ENCODE data around the gene MYMX. TPM values are rescaled to one million over a fixed set of nuclear protein-coding genes. Genes with fewer than 3 reads are reported as not detected.

Gene MYMX
- total and polyA plus RNA-seq, 2 donors from 2014 or later, result 1.1 to 2.2 TPM

- TF ChIP-seq, protein P1, sequence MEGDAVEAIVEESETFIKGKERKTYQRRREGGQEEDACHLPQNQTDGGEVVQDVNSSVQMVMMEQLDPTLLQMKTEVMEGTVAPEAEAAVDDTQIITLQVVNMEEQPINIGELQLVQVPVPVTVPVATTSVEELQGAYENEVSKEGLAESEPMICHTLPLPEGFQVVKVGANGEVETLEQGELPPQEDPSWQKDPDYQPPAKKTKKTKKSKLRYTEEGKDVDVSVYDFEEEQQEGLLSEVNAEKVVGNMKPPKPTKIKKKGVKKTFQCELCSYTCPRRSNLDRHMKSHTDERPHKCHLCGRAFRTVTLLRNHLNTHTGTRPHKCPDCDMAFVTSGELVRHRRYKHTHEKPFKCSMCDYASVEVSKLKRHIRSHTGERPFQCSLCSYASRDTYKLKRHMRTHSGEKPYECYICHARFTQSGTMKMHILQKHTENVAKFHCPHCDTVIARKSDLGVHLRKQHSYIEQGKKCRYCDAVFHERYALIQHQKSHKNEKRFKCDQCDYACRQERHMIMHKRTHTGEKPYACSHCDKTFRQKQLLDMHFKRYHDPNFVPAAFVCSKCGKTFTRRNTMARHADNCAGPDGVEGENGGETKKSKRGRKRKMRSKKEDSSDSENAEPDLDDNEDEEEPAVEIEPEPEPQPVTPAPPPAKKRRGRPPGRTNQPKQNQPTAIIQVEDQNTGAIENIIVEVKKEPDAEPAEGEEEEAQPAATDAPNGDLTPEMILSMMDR (IDR thresholded peaks at IDR 0.05; ENCODE audit: borderline replicate concordance, extremely low read depth, insufficient read depth), result no peak
- Histone ChIP-seq H3K27me3 (ENCODE audit: control insufficient read depth, insufficient read depth, low read length) (no peaks in the 10 kb centered on the region), H3K4me3 (ENCODE audit: low read length in 3 of 3) (no peak overlapping the region), H3K27ac (ENCODE audit: low read depth in 2 of 2, low read length in 2 of 2) (no peak overlapping the region), H3K36me3 (ENCODE audit: control insufficient read depth in 2 of 3, insufficient read depth in 3 of 3, low read length in 3 of 3) (peaks cover 0 to 5% (median 0%) of the 10 kb centered on the region in 3 donors), H3K9me3 (ENCODE audit: control insufficient read depth in 2 of 3, insufficient read depth in 1 of 3, low read length in 3 of 3) (no peaks in the 10 kb centered on the region), H3K9ac (ENCODE audit: low read length in 3 of 3) (no peak overlapping the region), H3K4me1 (ENCODE audit: control insufficient read depth in 2 of 3, insufficient read depth in 2 of 3, low read depth in 1 of 3, low read length in 3 of 3) (peaks cover 0 to 20% (median 18%) of the 10 kb centered on the region in 3 donors)
- no peak for DNase-seq
- FAIRE-seq, result no peak
- intact Hi-C loops (cut with DNase I), result no loop called here
Measured at GRCh38 chr6:44228031-44228430, 11.3 kb downstream of the MYMX start.

GRCh38 chr6:44228433-44228832, 11.7 kb downstream of the MYMX start:
- H3K36me3 ChIP-seq (ENCODE audit: control insufficient read depth in 2 of 3, insufficient read depth in 3 of 3, low read length in 3 of 3), result peaks cover 0 to 5% (median 0%) of the 10 kb centered on the region in 3 donors
- no peaks in the 10 kb centered on the region for H3K9me3 ChIP-seq (ENCODE audit: control insufficient read depth in 2 of 3, insufficient read depth in 1 of 3, low read length in 3 of 3)
- no peak overlapping the region for H3K9ac ChIP-seq (ENCODE audit: low read length in 3 of 3)
- no peak overlapping the region for H3K4me3 ChIP-seq (ENCODE audit: low read length in 3 of 3)
- FAIRE-seq (no peak), DNase-seq (no peak)
- H3K27me3 ChIP-seq (ENCODE audit: control insufficient read depth, insufficient read depth, low read length), result no peaks in the 10 kb centered on the region
- H3K4me1 ChIP-seq (ENCODE audit: control insufficient read depth in 2 of 3, insufficient read depth in 2 of 3, low read depth in 1 of 3, low read length in 3 of 3), result peaks cover 0 to 18% (median 18%) of the 10 kb centered on the region in 3 donors
- intact Hi-C loops (cut with DNase I), result no loop called here
- H3K27ac ChIP-seq (ENCODE audit: low read depth in 2 of 2, low read length in 2 of 2), result no peak overlapping the region
- TF ChIP-seq, protein P1 (IDR thresholded peaks at IDR 0.05; ENCODE audit: borderline replicate concordance, extremely low read depth, insufficient read depth), result no peak

DNA sequence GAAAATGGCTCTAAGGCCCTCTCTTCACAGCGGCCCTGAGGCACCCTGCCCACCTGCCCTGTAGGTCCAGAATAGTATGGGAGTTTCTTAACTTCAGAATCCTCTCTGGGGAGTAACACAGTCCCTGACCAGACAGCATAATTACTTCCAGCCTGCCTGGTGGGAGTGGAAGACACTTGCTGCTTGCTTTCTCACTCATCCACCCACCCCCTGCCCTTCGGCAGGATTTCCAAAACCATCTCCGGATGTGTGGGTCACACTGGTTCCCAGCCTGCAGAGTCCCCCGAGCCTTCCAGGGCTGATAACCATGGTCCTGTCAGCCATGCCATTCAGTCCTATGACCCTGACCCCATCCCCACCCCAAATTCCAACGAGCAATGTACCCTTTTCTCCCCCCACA, 12.1 kb downstream of the MYMX start:
- H3K4me1 ChIP-seq (ENCODE audit: control insufficient read depth in 2 of 3, insufficient read depth in 2 of 3, low read depth in 1 of 3, low read length in 3 of 3), result peaks cover 0 to 22% (median 22%) of the 10 kb centered on the region in 3 donors
- no peaks in the 10 kb centered on the region for H3K27me3 ChIP-seq (ENCODE audit: control insufficient read depth, insufficient read depth, low read length)
- no peak for DNase-seq
- H3K27ac ChIP-seq (ENCODE audit: low read depth in 2 of 2, low read length in 2 of 2), result no peak overlapping the region
- TF ChIP-seq, protein P1 (IDR thresholded peaks at IDR 0.05; ENCODE audit: borderline replicate concordance, extremely low read depth, insufficient read depth), result no peak
- no peak overlapping the region for H3K9ac ChIP-seq (ENCODE audit: low read length in 3 of 3)
- peaks cover 0 to 5% (median 0%) of the 10 kb centered on the region in 3 donors for H3K36me3 ChIP-seq (ENCODE audit: control insufficient read depth in 2 of 3, insufficient read depth in 3 of 3, low read length in 3 of 3)
- no peak for FAIRE-seq
- intact Hi-C loops (cut with DNase I), result no loop called here
- no peaks in the 10 kb centered on the region for H3K9me3 ChIP-seq (ENCODE audit: control insufficient read depth in 2 of 3, insufficient read depth in 1 of 3, low read length in 3 of 3)
- no peak overlapping the region for H3K4me3 ChIP-seq (ENCODE audit: low read length in 3 of 3)

All from kidney (tissue), 14 donors.